BE2C (cell line): Measurements from ENCODE around the gene TP53I13.

Experiments used
- DNase-seq: peaks from one replicate; pipeline ENCODE4 v3.0.0-alpha.2; 2020
- H3K27me3 ChIP-seq: fragments of 250-450 bp; sonication (Bioruptor Pico); 2 replicates; pipeline ENCODE4 v1.5.1; 2020; ENCODE audit warnings: mild to moderate bottlenecking
- H3K36me3 ChIP-seq: fragments of 250-450 bp; sonication (Bioruptor Pico); 2 replicates; pipeline ENCODE4 v1.5.1; 2020; ENCODE audit warnings: mild to moderate bottlenecking
- H3K4me1 ChIP-seq: fragments of 250-450 bp; sonication (Bioruptor Pico); 2 replicates; pipeline ENCODE4 v1.5.1; 2020
- H3K4me3 ChIP-seq: 2 replicates; pipeline ENCODE4 v1.5.1; 2011; ENCODE audit warnings: low read depth, low read length
- H3K9me3 ChIP-seq: fragments of 250-450 bp; sonication (Bioruptor Pico); 2 replicates; pipeline ENCODE4 v1.5.1; 2020
- CTCF ChIP-seq: IDR thresholded peaks from 2 replicates; pipeline ENCODE4 v1.5.1; 2012; ENCODE audit warnings: mild to moderate bottlenecking, low read depth, low read length

TP53I13 gene

GRCh38 chr17:29573871-29574731 is 5.6 kb downstream of the TP53I13 start:
- no peaks in the 10 kb centered on the region for H3K27me3 ChIP-seq
- no peak overlapping the region for H3K4me3 ChIP-seq
- DNase-seq: no peak
- H3K36me3 ChIP-seq: no peaks in the 10 kb centered on the region
- H3K4me1 ChIP-seq: peaks cover 4% of the 10 kb centered on the region
- H3K9me3 ChIP-seq: no peaks in the 10 kb centered on the region
- TF ChIP-seq CTCF: no peak

- peaks cover 4% of the 10 kb centered on the region for H3K4me1 ChIP-seq
- no peaks in the 10 kb centered on the region for H3K9me3 ChIP-seq
- TF ChIP-seq CTCF: no peak
- no peak for DNase-seq
- no peak overlapping the region for H3K4me3 ChIP-seq
- H3K36me3 ChIP-seq: no peaks in the 10 kb centered on the region
- H3K27me3 ChIP-seq: no peaks in the 10 kb centered on the region
Measured at GRCh38 chr17:29574732-29575510, 6.4 kb downstream of the TP53I13 start.

GRCh38 chr17:29575511-29576213 is 7.2 kb downstream of the TP53I13 start:
- DNase-seq: no peak
- Histone ChIP-seq H3K9me3 (no peaks in the 10 kb centered on the region), H3K4me3 (no peak overlapping the region), H3K27me3 (no peaks in the 10 kb centered on the region), H3K4me1 (peaks cover 4% of the 10 kb centered on the region), H3K36me3 (no peaks in the 10 kb centered on the region)
- no peak for TF ChIP-seq CTCF

- no peak for DNase-seq
- Histone ChIP-seq H3K36me3 (no peaks in the 10 kb centered on the region), H3K27me3 (no peaks in the 10 kb centered on the region), H3K4me3 (no peak overlapping the region), H3K4me1 (peaks cover 4% of the 10 kb centered on the region), H3K9me3 (no peaks in the 10 kb centered on the region)
- no peak for TF ChIP-seq CTCF
Measured at GRCh38 chr17:29576214-29577000, 7.9 kb downstream of the TP53I13 start.

- no peaks in the 10 kb centered on the region for H3K27me3 ChIP-seq
- peaks cover 3% of the 10 kb centered on the region for H3K4me1 ChIP-seq
- no peaks in the 10 kb centered on the region for H3K9me3 ChIP-seq
- H3K4me3 ChIP-seq: no peak overlapping the region
- no peak for TF ChIP-seq CTCF
- DNase-seq: no peak
- no peaks in the 10 kb centered on the region for H3K36me3 ChIP-seq
Measured at GRCh38 chr17:29577001-29577370, 8.5 kb downstream of the TP53I13 start.
